ENCODE data around the gene EMILIN1.
"Not testable (repeated sequence)": the region's sequence is repeated elsewhere in the genome, so short reads cannot be mapped to it uniquely, and the experiment has no call there.

Gene EMILIN1

GRCh38 chr2:27094353-27094984 lies 16.1 kb downstream of the EMILIN1 start:
- DNase-seq (ENCODE audit: low spot score), result no peak

- DNase-seq (ENCODE audit: low spot score), result no peak
Measured at GRCh38 chr2:27095427-27095744, 17.0 kb downstream of the EMILIN1 start.

- DNase-seq (ENCODE audit: low spot score), result peak; percentile 45
Measured at GRCh38 chr2:27095745-27096651, 17.6 kb downstream of the EMILIN1 start.

GRCh38 chr2:27096748-27097297 lies 18.4 kb downstream of the EMILIN1 start:
- DNase-seq (ENCODE audit: low spot score), result no peak

GRCh38 chr2:27097341-27097740 lies 18.9 kb downstream of the EMILIN1 start:
- no peak for DNase-seq (ENCODE audit: low spot score)

- DNase-seq (ENCODE audit: low spot score), result no peak
Measured at GRCh38 chr2:27099334-27099955, 21.0 kb downstream of the EMILIN1 start.

- no peak for DNase-seq (ENCODE audit: low spot score)
Measured at GRCh38 chr2:27100036-27100435, 21.6 kb downstream of the EMILIN1 start.

GRCh38 chr2:27102329-27102728 lies 23.9 kb downstream of the EMILIN1 start:
- DNase-seq (ENCODE audit: low spot score), result no peak

- no peak for DNase-seq (ENCODE audit: low spot score)
Measured at GRCh38 chr2:27105981-27106380, 27.6 kb downstream of the EMILIN1 start.

- no peak for DNase-seq (ENCODE audit: low spot score)
Measured at GRCh38 chr2:27108221-27108620, 29.8 kb downstream of the EMILIN1 start.

- DNase-seq (ENCODE audit: low spot score), result no peak
Measured at GRCh38 chr2:27109083-27109482, 30.7 kb downstream of the EMILIN1 start.

- DNase-seq (ENCODE audit: low spot score), result not testable (repeated sequence)
Measured at GRCh38 chr2:27110603-27111352, 32.4 kb downstream of the EMILIN1 start.

GRCh38 chr2:27111392-27112078 lies 33.1 kb downstream of the EMILIN1 start:
- not testable (repeated sequence) for DNase-seq (ENCODE audit: low spot score)

- no peak for DNase-seq (ENCODE audit: low spot score)
Measured at GRCh38 chr2:27115519-27115918, 37.1 kb downstream of the EMILIN1 start.

- DNase-seq (ENCODE audit: low spot score), result no peak
Measured at GRCh38 chr2:27117995-27118524, 39.6 kb downstream of the EMILIN1 start.

GRCh38 chr2:27118525-27119329 lies 40.3 kb downstream of the EMILIN1 start, which contains the start of gene CGREF1:
Gene CGREF1, minus strand, starts transcription at chr2:27119128. Its CDS starts 14,762 bp downstream, at chr2:27104366.
- DNase-seq (ENCODE audit: low spot score), result no peak

- not testable (repeated sequence) for DNase-seq (ENCODE audit: low spot score)
Measured at GRCh38 chr2:27119330-27119670, 40.9 kb downstream of the EMILIN1 start.

- no peak for DNase-seq (ENCODE audit: low spot score)
Measured at GRCh38 chr2:27121906-27122305, 43.5 kb downstream of the EMILIN1 start.

- no peak for DNase-seq (ENCODE audit: low spot score)
Measured at GRCh38 chr2:27122791-27123190, 44.4 kb downstream of the EMILIN1 start.
